Measurements from ENCODE around the gene MUC12.

The MUC12 gene

GRCh38 chr7:101066141-101066832 is 96.9 kb downstream of the MUC12 start:
- DNase-seq, result no peak

- DNase-seq, result no peak
These were observed 97.4 kb downstream of the MUC12 start for GRCh38 chr7:101066833-101067177.

- DNase-seq, result no peak
These were observed 99.0 kb downstream of the MUC12 start for GRCh38 chr7:101068401-101068800.

All from central memory CD4-positive, alpha-beta T cell (primary cell).